Neural crest cell (in vitro differentiated cells): ENCODE results near the gene KDM4C. TPM values are rescaled to one million over a fixed set of nuclear protein-coding genes. Genes with fewer than 3 reads are reported as not detected.
A peak's percentile ranks its signal among the peaks of the same experiment; 100 is the strongest.

Experiments
- DNase-seq: peaks from one replicate; pipeline ENCODE4 v3.0.0; 2021; ENCODE audit warnings: low read depth, mixed read lengths, low spot score
- H3K27ac Mint-ChIP-seq: one replicate; pipeline ENCODE4 v1.8.0; 2021; ENCODE audit warnings: mild to moderate bottlenecking, mixed read lengths; ENCODE audit not compliant: unreplicated experiment
- H3K27me3 Mint-ChIP-seq: 2 replicates; pipeline ENCODE4 v1.8.0; 2021; ENCODE audit warnings: low read depth, mild to moderate bottlenecking, mixed read lengths
- H3K36me3 Mint-ChIP-seq: 2 replicates; pipeline ENCODE4 v1.8.0; 2021; ENCODE audit warnings: low read depth, mild to moderate bottlenecking, mixed read lengths
- H3K4me1 Mint-ChIP-seq: 2 replicates; pipeline ENCODE4 v1.8.0; 2021; ENCODE audit warnings: mixed read lengths
- H3K4me3 Mint-ChIP-seq: one replicate; pipeline ENCODE4 v1.8.0; 2021; ENCODE audit warnings: mild to moderate bottlenecking, mixed read lengths
- H3K9me3 Mint-ChIP-seq: 2 replicates; pipeline ENCODE4 v1.8.0; 2021; ENCODE audit warnings: mixed read lengths
- CTCF ChIP-seq: fragments of 200-600 bp; sonication (generic); conservative IDR thresholded peaks from 2 replicates; pipeline ENCODE4 v1.5.0; 2021; ENCODE audit warnings: antibody characterized with exemption, mild to moderate bottlenecking
- total RNA-seq: library from RNA; stranded (reverse); gene quantifications from 2 replicates; pipeline ENCODE4 v1.2.1, GENCODE V29; 2021

KDM4C gene
- total RNA-seq, 1 donor from 2014 or later, result 11.2 TPM

- DNase-seq, result no peak
- TF ChIP-seq CTCF, result no peak
- no peaks in the 10 kb centered on the region for H3K36me3 Mint-ChIP-seq
- no peaks in the 10 kb centered on the region for H3K4me1 Mint-ChIP-seq
- no peaks in the 10 kb centered on the region for H3K27me3 Mint-ChIP-seq
- no peaks in the 10 kb centered on the region for H3K9me3 Mint-ChIP-seq
- H3K27ac Mint-ChIP-seq, result no peak overlapping the region
- no peak overlapping the region for H3K4me3 Mint-ChIP-seq
Measured at GRCh38 chr9:6973762-6974161, 216.0 kb downstream of the KDM4C start.

- Mint-ChIP-seq H3K9me3 (no peaks in the 10 kb centered on the region), H3K36me3 (no peaks in the 10 kb centered on the region), H3K27ac (no peak overlapping the region), H3K4me1 (no peaks in the 10 kb centered on the region), H3K27me3 (no peaks in the 10 kb centered on the region), H3K4me3 (no peak overlapping the region)
- TF ChIP-seq CTCF, result no peak
- DNase-seq, result no peak
Measured at GRCh38 chr9:6975198-6975597, 217.4 kb downstream of the KDM4C start.

GRCh38 chr9:6977761-6978160 is 220.0 kb downstream of the KDM4C start:
- Mint-ChIP-seq H3K27ac (no peak overlapping the region), H3K36me3 (no peaks in the 10 kb centered on the region), H3K9me3 (no peaks in the 10 kb centered on the region), H3K4me1 (no peaks in the 10 kb centered on the region), H3K4me3 (no peak overlapping the region), H3K27me3 (no peaks in the 10 kb centered on the region)
- TF ChIP-seq CTCF, result no peak
- DNase-seq, result no peak

- Mint-ChIP-seq H3K36me3 (peaks cover 3% of the 10 kb centered on the region), H3K4me3 (no peak overlapping the region), H3K27me3 (no peaks in the 10 kb centered on the region), H3K4me1 (peaks cover 3% of the 10 kb centered on the region), H3K9me3 (no peaks in the 10 kb centered on the region), H3K27ac (no peak overlapping the region)
- no peak for DNase-seq
- no peak for TF ChIP-seq CTCF
Measured at GRCh38 chr9:6978591-6978990, 220.8 kb downstream of the KDM4C start.

GRCh38 chr9:6984941-6985578 is 227.3 kb downstream of the KDM4C start:
- TF ChIP-seq CTCF, result no peak
- H3K4me3 Mint-ChIP-seq, result no peak overlapping the region
- no peak for DNase-seq
- H3K4me1 Mint-ChIP-seq, result peaks cover 14% of the 10 kb centered on the region
- no peaks in the 10 kb centered on the region for H3K9me3 Mint-ChIP-seq
- H3K27ac Mint-ChIP-seq, result peak overlapping the region; percentile 75
- peaks cover 13% of the 10 kb centered on the region for H3K36me3 Mint-ChIP-seq
- no peaks in the 10 kb centered on the region for H3K27me3 Mint-ChIP-seq
